ENCODE measurements around the gene MUC22. TPM values are rescaled to one million over a fixed set of nuclear protein-coding genes. Genes with fewer than 3 reads are reported as not detected.
"Not testable (repeated sequence)": the region's sequence is repeated elsewhere in the genome, so short reads cannot be mapped to it uniquely, and the experiment has no call there.

MUC22 gene
- total RNA-seq, 4 donors from 2014 or later, result not detected

GRCh38 chr6:31007694-31008093 lies 2.6 kb upstream of the MUC22 start:
- peak overlapping the region in 1 of 4 donors; percentile 18 for H3K27ac ChIP-seq
- no peaks in the 10 kb centered on the region for H3K9me3 ChIP-seq
- no peaks in the 10 kb centered on the region for H3K27me3 ChIP-seq
- no peaks in the 10 kb centered on the region for H3K36me3 ChIP-seq
- no peak for DNase-seq
- no peak overlapping the region for H3K4me3 ChIP-seq
- no peaks in the 10 kb centered on the region for H3K4me1 ChIP-seq
- no peak for TF ChIP-seq POLR2A (IDR thresholded peaks at IDR 0.05)
- TF ChIP-seq, protein P1, sequence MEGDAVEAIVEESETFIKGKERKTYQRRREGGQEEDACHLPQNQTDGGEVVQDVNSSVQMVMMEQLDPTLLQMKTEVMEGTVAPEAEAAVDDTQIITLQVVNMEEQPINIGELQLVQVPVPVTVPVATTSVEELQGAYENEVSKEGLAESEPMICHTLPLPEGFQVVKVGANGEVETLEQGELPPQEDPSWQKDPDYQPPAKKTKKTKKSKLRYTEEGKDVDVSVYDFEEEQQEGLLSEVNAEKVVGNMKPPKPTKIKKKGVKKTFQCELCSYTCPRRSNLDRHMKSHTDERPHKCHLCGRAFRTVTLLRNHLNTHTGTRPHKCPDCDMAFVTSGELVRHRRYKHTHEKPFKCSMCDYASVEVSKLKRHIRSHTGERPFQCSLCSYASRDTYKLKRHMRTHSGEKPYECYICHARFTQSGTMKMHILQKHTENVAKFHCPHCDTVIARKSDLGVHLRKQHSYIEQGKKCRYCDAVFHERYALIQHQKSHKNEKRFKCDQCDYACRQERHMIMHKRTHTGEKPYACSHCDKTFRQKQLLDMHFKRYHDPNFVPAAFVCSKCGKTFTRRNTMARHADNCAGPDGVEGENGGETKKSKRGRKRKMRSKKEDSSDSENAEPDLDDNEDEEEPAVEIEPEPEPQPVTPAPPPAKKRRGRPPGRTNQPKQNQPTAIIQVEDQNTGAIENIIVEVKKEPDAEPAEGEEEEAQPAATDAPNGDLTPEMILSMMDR (IDR thresholded peaks at IDR 0.05), result no peak

GRCh38 chr6:31008165-31008564 lies 2.1 kb upstream of the MUC22 start:
- TF ChIP-seq POLR2A (IDR thresholded peaks at IDR 0.05), result no peak
- TF ChIP-seq, protein P1 (IDR thresholded peaks at IDR 0.05), result no peak
- H3K27ac ChIP-seq, result peak overlapping the region in 1 of 4 donors; percentile 18
- no peaks in the 10 kb centered on the region for H3K4me1 ChIP-seq
- no peak overlapping the region for H3K4me3 ChIP-seq
- no peaks in the 10 kb centered on the region for H3K36me3 ChIP-seq
- no peak for DNase-seq
- no peaks in the 10 kb centered on the region for H3K27me3 ChIP-seq
- no peaks in the 10 kb centered on the region for H3K9me3 ChIP-seq

- H3K27me3 ChIP-seq, result no peaks in the 10 kb centered on the region
- H3K36me3 ChIP-seq, result no peaks in the 10 kb centered on the region
- no peak overlapping the region for H3K27ac ChIP-seq
- H3K4me3 ChIP-seq, result no peak overlapping the region
- TF ChIP-seq, protein P1 (IDR thresholded peaks at IDR 0.05), result no peak
- no peak for TF ChIP-seq POLR2A (IDR thresholded peaks at IDR 0.05)
- DNase-seq, result no peak
- no peaks in the 10 kb centered on the region for H3K9me3 ChIP-seq
- no peaks in the 10 kb centered on the region for H3K4me1 ChIP-seq
Measured at GRCh38 chr6:31009731-31010130, 543 bp upstream of the MUC22 start.

DNA sequence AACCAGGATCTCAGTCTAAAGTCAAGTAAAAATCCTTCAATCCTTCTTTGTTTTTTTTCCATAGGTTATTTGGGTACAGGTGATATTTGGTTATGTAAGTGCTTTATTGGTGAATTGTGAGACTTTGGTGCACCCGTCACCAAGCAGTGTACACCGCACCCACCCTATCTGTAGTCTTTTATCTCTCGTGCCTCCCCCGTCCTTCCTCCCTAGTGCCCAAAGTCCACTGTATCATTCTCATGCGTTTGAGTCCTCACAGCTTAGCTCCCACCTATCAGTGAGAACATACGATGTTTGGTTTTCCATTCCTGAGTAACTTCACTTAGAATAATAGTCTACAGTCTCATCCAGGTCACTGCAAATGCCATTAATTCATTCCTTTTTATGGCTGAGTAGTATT lies 879 bp downstream of the MUC22 start:
- Histone ChIP-seq H3K27me3 (no peaks in the 10 kb centered on the region), H3K4me3 (no peak overlapping the region), H3K36me3 (no peaks in the 10 kb centered on the region), H3K9me3 (no peaks in the 10 kb centered on the region), H3K27ac (no peak overlapping the region), H3K4me1 (no peaks in the 10 kb centered on the region)
- DNase-seq, result no peak
- TF ChIP-seq, protein P1 (IDR thresholded peaks at IDR 0.05), result no peak
- TF ChIP-seq POLR2A (IDR thresholded peaks at IDR 0.05), result no peak

- Histone ChIP-seq H3K4me1 (no peaks in the 10 kb centered on the region), H3K36me3 (no peaks in the 10 kb centered on the region), H3K27ac (no peak overlapping the region), H3K9me3 (no peaks in the 10 kb centered on the region), H3K4me3 (no peak overlapping the region), H3K27me3 (no peaks in the 10 kb centered on the region)
- DNase-seq, result no peak
- TF ChIP-seq, protein P1 (IDR thresholded peaks at IDR 0.05), result no peak
- TF ChIP-seq POLR2A (IDR thresholded peaks at IDR 0.05), result no peak
Measured at GRCh38 chr6:31016659-31017299, 6.5 kb downstream of the MUC22 start.

DNA sequence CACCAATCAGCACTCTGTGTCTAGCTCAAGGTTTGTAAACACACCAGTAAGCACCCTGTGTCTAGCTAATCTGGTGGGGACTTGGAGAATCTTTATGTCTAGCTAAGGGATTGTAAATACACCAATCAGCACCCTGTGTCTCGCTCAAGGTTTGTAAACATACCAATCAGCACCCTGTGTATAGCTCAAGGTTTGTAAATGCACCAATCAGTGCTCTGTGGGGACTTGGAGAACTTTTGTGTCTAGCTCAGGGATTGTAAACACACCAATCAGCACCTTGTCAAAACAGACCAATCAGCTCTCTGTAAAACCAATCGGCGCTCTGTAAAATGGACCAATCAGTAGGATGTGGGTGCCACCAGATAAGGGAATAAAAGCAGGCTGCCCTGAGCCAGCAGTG lies 7.2 kb downstream of the MUC22 start:
- not testable (repeated sequence) for H3K9me3 ChIP-seq

More for the DNA sequence above, 7.2 kb downstream of the MUC22 start:
- not testable (repeated sequence) for H3K27me3 ChIP-seq, H3K4me3 ChIP-seq, H3K4me1 ChIP-seq, H3K27ac ChIP-seq, DNase-seq, H3K36me3 ChIP-seq

All from Peyer's patch (tissue), 4 donors.